GM12878 (cell line): ENCODE data around the gene RPTN. TPM values are rescaled to one million over a fixed set of nuclear protein-coding genes. Genes with fewer than 3 reads are reported as not detected.

Experiments
- ATAC-seq: fragments of 200-7000 bp; cut with Tn5 transposase; 3 replicates; pipeline ENCODE4 v1.9.1; 2020; ENCODE audit warnings: mild to moderate bottlenecking, moderate library complexity
- BruUV-seq: library from RNA; stranded (reverse); fragments of 400-500 nt; replicated peaks from 2 replicates; lab custom pipeline; 2021; lab: Mats Ljungman, UMichigan
- CTCF ChIA-PET: fragments of 300-600 bp; sonication (Branson Sonifier 250); formaldehyde crosslinking; extraction: SDS; loops from one replicate; lab custom pipeline; 2021; ENCODE audit warnings: inconsistent platforms; lab: Yijun Ruan, JAX
- POLR2A ChIA-PET: fragments of 350-600 bp; formaldehyde crosslinking; extraction: SDS; loops from one replicate; lab custom pipeline; 2021; ENCODE audit warnings: inconsistent platforms; lab: Charles Lee
- RAD21 ChIA-PET: fragments of 300-600 bp; sonication (Branson Sonifier 250); formaldehyde crosslinking; loops from one replicate; lab custom pipeline; 2023; ENCODE audit warnings: antibody characterized with exemption; ENCODE audit not compliant: unreplicated experiment; lab: Charles Lee
- SMC1A ChIA-PET: fragments of 300-600 bp; sonication (Branson Sonifier 250); formaldehyde crosslinking; loops from one replicate; lab custom pipeline; 2023; ENCODE audit not compliant: unreplicated experiment, uncharacterized antibody; lab: Charles Lee
- DNase-seq: peaks from one replicate; pipeline ENCODE4 v3.0.0-alpha.2; 2011; ENCODE audit warnings: low read depth, low spot score
- FAIRE-seq: peaks from 3 replicates; lab custom pipeline; 2011; peaks lifted over from hg19 to GRCh38; lab: Jason Lieb, UNC
- H2AFZ ChIP-seq: 2 replicates; pipeline ENCODE4 v1.6.0; 2011; ENCODE audit warnings: low read depth, low read length, control low read depth; ENCODE audit not compliant: control insufficient read depth
- H3K27ac ChIP-seq: 2 replicates; pipeline ENCODE4 v1.5.1; 2011; ENCODE audit warnings: control low read depth; ENCODE audit not compliant: control insufficient read depth, insufficient read depth
- H3K27me3 ChIP-seq, 2 experiments: replicated peaks in 1 of 2; 2 replicates each; pipeline versions ENCODE4 v1.6.0 to v1.6.1; 2011; ENCODE audit warnings: low read length in 1 of 2; ENCODE audit not compliant: control insufficient read depth in 2 of 2, insufficient read depth in 2 of 2
- H3K36me3 ChIP-seq, 2 experiments: 2 replicates each; pipeline ENCODE4 v1.5.1; 2011; ENCODE audit warnings: low read length in 1 of 2; ENCODE audit not compliant: control insufficient read depth in 2 of 2, insufficient read depth in 2 of 2
- H3K4me1 ChIP-seq: 2 replicates; pipeline ENCODE4 v1.6.1; 2011; ENCODE audit warnings: mild to moderate bottlenecking, low read length, moderate library complexity, mixed read lengths; ENCODE audit not compliant: control insufficient read depth, insufficient read depth
- H3K4me2 ChIP-seq: 2 replicates; pipeline ENCODE4 v1.6.0; 2011; ENCODE audit warnings: control low read depth; ENCODE audit not compliant: control insufficient read depth, insufficient read depth
- H3K4me3 ChIP-seq: fragments of 200-600 bp; sonication (generic); 2 replicates; pipeline ENCODE4 v1.5.1; 2016
- H3K79me2 ChIP-seq: 2 replicates; pipeline ENCODE4 v1.6.0; 2011; ENCODE audit warnings: low read length; ENCODE audit not compliant: control insufficient read depth, insufficient read depth
- H3K9ac ChIP-seq: 2 replicates; pipeline ENCODE4 v1.8.0; 2011; ENCODE audit warnings: low read length, control low read depth, mixed read lengths; ENCODE audit not compliant: control insufficient read depth, insufficient read depth
- H3K9me3 ChIP-seq: replicated peaks from 3 replicates; pipeline ENCODE4 v1.5.1; 2011; ENCODE audit warnings: mild to moderate bottlenecking, low read length; ENCODE audit not compliant: control insufficient read depth, insufficient read depth
- H4K20me1 ChIP-seq: 2 replicates; pipeline ENCODE4 v1.6.0; 2011; ENCODE audit not compliant: control insufficient read depth, insufficient read depth
- ATF7 ChIP-seq: fragments of 450-650 bp; IDR thresholded peaks from 2 replicates; pipeline ENCODE4 v1.6.1; 2016; ENCODE audit warnings: low read depth, mild to moderate bottlenecking
- EP300 ChIP-seq, 2 experiments: fragments of 150-350 bp in 1 of 2; IDR thresholded peaks; 2 replicates each; pipeline ENCODE4 v1.6.1; 2011 to 2012; ENCODE audit warnings: low read depth in 2 of 2, low read length in 2 of 2, borderline replicate concordance in 1 of 2, improper control_type of control experiment in 1 of 2, inconsistent platforms in 1 of 2; ENCODE audit not compliant: control insufficient read depth in 1 of 2
- HSF1 ChIP-seq: fragments of 150-350 bp; IDR thresholded peaks from 2 replicates; pipeline ENCODE4 v1.6.1; 2014; ENCODE audit warnings: mild to moderate bottlenecking, low read depth, low read length
- KDM1A ChIP-seq: fragments of 200-600 bp; sonication (generic); IDR thresholded peaks from 2 replicates; pipeline ENCODE4 v1.6.1; 2016; ENCODE audit warnings: borderline replicate concordance
- MAX ChIP-seq: IDR thresholded peaks from 2 replicates; pipeline ENCODE4 v1.6.1; 2012; ENCODE audit warnings: low read depth, low read length, improper control_type of control experiment
- PKNOX1 ChIP-seq: fragments of 450-650 bp; IDR thresholded peaks from 2 replicates; pipeline ENCODE4 v1.6.1; 2016; ENCODE audit warnings: mild to moderate bottlenecking
- POLR2AphosphoS5 ChIP-seq: IDR thresholded peaks from 2 replicates; pipeline ENCODE4 v1.6.1; 2011; ENCODE audit warnings: mild to moderate bottlenecking, low read length, inconsistent platforms
- RCOR1 ChIP-seq: conservative IDR thresholded peaks from 2 replicates; pipeline ENCODE4 v1.6.1; 2012; ENCODE audit warnings: low read depth, low read length, improper control_type of control experiment
- SMAD5 ChIP-seq: IDR thresholded peaks from 2 replicates; pipeline ENCODE4 v1.6.1; 2016; ENCODE audit warnings: antibody characterized with exemption, low read depth
- SMC3 ChIP-seq: IDR thresholded peaks from 2 replicates; pipeline ENCODE4 v1.6.1; 2011; ENCODE audit warnings: low read length, improper control_type of control experiment, borderline replicate concordance
- SREBF1 ChIP-seq: IDR thresholded peaks from 2 replicates; pipeline ENCODE4 v1.6.1; 2012; ENCODE audit warnings: mild to moderate bottlenecking, low read length
- ZBTB4 ChIP-seq: fragments of 450-650 bp; formaldehyde crosslinking; IDR thresholded peaks from 2 replicates; pipeline ENCODE4 v1.4.0; 2022; ENCODE audit warnings: mild to moderate bottlenecking, moderate library complexity
- ZNF217 ChIP-seq: fragments of 450-650 bp; IDR thresholded peaks from 2 replicates; pipeline ENCODE4 v1.6.1; 2017; ENCODE audit warnings: antibody characterized with exemption, mild to moderate bottlenecking
- in situ Hi-C: fragments of 300-500 bp; cut with MboI; formaldehyde crosslinking; loops from 9 replicates; pipeline ENCODE4 v1.14.3; 2018; ENCODE audit warnings: mixed read lengths
- intact Hi-C: fragments of 100-400 bp; cut with micrococcal nuclease; formaldehyde crosslinking; loops from one replicate; pipeline ENCODE4 v1.14.2; 2022; ENCODE audit not compliant: unreplicated experiment
- polyA plus RNA-seq, 11 experiments: library from polyadenylated mRNA; depleted of rRNA in 4 of 11; unstranded in 6 of 11; stranded (reverse) in 5 of 11; fragments of >200 nt; fragmentation: Nextera tagmentation in 4 of 11; fragmentation: Illumina TruSeq in 1 of 11; extraction: Ambion mirVana in 4 of 11; extraction: Trizol in 1 of 11; gene quantifications; 1 replicate in 1 of 11; 2 replicates in 10 of 11; pipeline versions ENCODE4 v1.2.1 to v1.2.3, GENCODE V29; 2011 to 2016; ENCODE audit warnings: inconsistent platforms in 2 of 11, missing spikeins in 2 of 11, low read depth in 1 of 11
- total RNA-seq, 4 experiments: library from RNA; depleted of rRNA in 3 of 4; stranded (reverse); fragments of >200 nt in 3 of 4; fragmentation: Illumina TruSeq in 1 of 4; extraction: Trizol in 1 of 4; gene quantifications; 2 replicates each; pipeline versions ENCODE4 v1.2.1 to v1.2.3, GENCODE V29; 2013 to 2021

Gene RPTN
- total and polyA plus RNA-seq, 10 of the 15 experiments (the other 5 are each of a cell fraction or from before 2014, with no cell fraction given), result not detected

GRCh38 chr1:152130186-152130585 lies 28.8 kb downstream of the RPTN start:
- no peaks in the 10 kb centered on the region for H3K4me1 ChIP-seq
- POLR2A ChIA-PET, result interaction anchor here (0.6 kb wide), 1 partner anchor 400 kb away, joined by 3 read pairs; no protein-coding TSS in a partner anchor

GRCh38 chr1:152127673-152128072 lies 31.4 kb downstream of the RPTN start:
- ATAC-seq (no peak), FAIRE-seq (no peak), DNase-seq (no peak)
- ChIA-PET SMC1A (no interaction called here), CTCF (no interaction called here), RAD21 (no interaction called here), POLR2A (no interaction called here)
- no TSS peak for BruUV-seq
- in situ Hi-C loops (no loop called here), intact Hi-C loops (no loop called here)
- Histone ChIP-seq H3K4me2 (no peak overlapping the region), H3K27ac (no peak overlapping the region), H4K20me1 (no peaks in the 10 kb centered on the region), H3K4me3 (no peak overlapping the region), H3K79me2 (no peaks in the 10 kb centered on the region), H3K36me3 (no peaks in the 10 kb centered on the region), H3K9ac (no peak overlapping the region), H2AFZ (no peak overlapping the region), H3K4me1 (no peaks in the 10 kb centered on the region), H3K9me3 (no peaks in the 10 kb centered on the region), H3K27me3 (peaks cover 0 to 5% of the 10 kb centered on the region in 2 experiments; a peak in 3 of 4 replicates)
- no peak for TF ChIP-seq ZNF217
- TF ChIP-seq MAX, result no peak
- TF ChIP-seq ZBTB4 (CRISPR knock-in tag), result no peak
- no peak for TF ChIP-seq SREBF1
- TF ChIP-seq SMC3, result no peak
- TF ChIP-seq HSF1, result no peak
- no peak for TF ChIP-seq PKNOX1
- no peak for TF ChIP-seq POLR2AphosphoS5
- TF ChIP-seq KDM1A, result no peak

More at GRCh38 chr1:152130186-152130585, 28.8 kb downstream of the RPTN start:
- Histone ChIP-seq H3K4me2 (no peak overlapping the region), H3K4me3 (no peak overlapping the region), H2AFZ (no peak overlapping the region), H3K9ac (no peak overlapping the region), H4K20me1 (no peaks in the 10 kb centered on the region), H3K27ac (no peak overlapping the region), H3K36me3 (no peaks in the 10 kb centered on the region), H3K9me3 (no peaks in the 10 kb centered on the region), H3K27me3 (peaks cover 0 to 5% of the 10 kb centered on the region in 2 experiments; a peak in 3 of 4 replicates), H3K79me2 (no peaks in the 10 kb centered on the region)
- ATAC-seq, result no peak
- no peak for FAIRE-seq
- ChIA-PET SMC1A (no interaction called here), CTCF (no interaction called here), RAD21 (no interaction called here)
- in situ Hi-C loops, result no loop called here
- DNase-seq, result no peak
- BruUV-seq, result no TSS peak
- intact Hi-C loops, result no loop called here
- no peak for TF ChIP-seq ATF7
- TF ChIP-seq RCOR1, result no peak
- no peak for TF ChIP-seq EP300 (IDR thresholded peaks at IDR 0.05; ENCODE audit: borderline replicate concordance in 1 of 2, control insufficient read depth in 1 of 2, low read depth in 2 of 2, low read length in 2 of 2)
- TF ChIP-seq SMAD5, result no peak
